Activated CD8-positive, alpha-beta memory T cell treated with anti-CD3 and anti-CD28 coated beads, Interleukin-2, amount 10 ng/mL, durations not matched to agents 7 days and 5 days (primary cell): Measurements from ENCODE around the gene TXNIP. TPM values are rescaled to one million over a fixed set of nuclear protein-coding genes. Genes with fewer than 3 reads are reported as not detected.
A peak's percentile ranks its signal among the peaks of the same experiment; 100 is the strongest.

Experiments used
- ATAC-seq: fragments of 150-1000 bp; cut with Tn5 transposase; one replicate; pipeline ENCODE4 v1.10.0; 2021; ENCODE audit warnings: moderate library complexity
- CTCF ChIA-PET: fragments of 350-600 bp; sonication (Branson Sonifier 250); formaldehyde crosslinking; loops from one replicate; lab custom pipeline; 2021; ENCODE audit warnings: antibody characterized with exemption; lab: Charles Lee
- DNase-seq: peaks from one replicate; pipeline ENCODE4 v3.0.0-alpha.2; 2020
- H3K27ac Mint-ChIP-seq: one replicate; pipeline ENCODE4 v1.8.0; 2021; ENCODE audit warnings: mild to moderate bottlenecking, mixed read lengths
- H3K27me3 Mint-ChIP-seq: one replicate; pipeline ENCODE4 v1.8.0; 2021; ENCODE audit warnings: mixed read lengths
- H3K36me3 Mint-ChIP-seq: one replicate; pipeline ENCODE4 v1.8.0; 2021; ENCODE audit warnings: mild to moderate bottlenecking, mixed read lengths
- H3K4me1 Mint-ChIP-seq: one replicate; pipeline ENCODE4 v1.8.0; 2021; ENCODE audit warnings: mixed read lengths
- H3K4me3 Mint-ChIP-seq: one replicate; pipeline ENCODE4 v1.8.0; 2021; ENCODE audit warnings: mild to moderate bottlenecking, moderate library complexity, mixed read lengths
- H3K9me3 Mint-ChIP-seq: one replicate; pipeline ENCODE4 v1.8.0; 2022; ENCODE audit warnings: low read depth, mixed read lengths
- total RNA-seq, 2 experiments: library from RNA; stranded (reverse); gene quantifications; one replicate each; pipeline ENCODE4 v1.2.3, GENCODE V29; 2021

TXNIP gene
- total RNA-seq, 2 experiments from 2014 or later, result 127 to 207 TPM

GRCh38 chr1:145999321-146000024 lies 3.1 kb upstream of the TXNIP start:
- Mint-ChIP-seq H3K36me3 (peaks cover 20% of the 10 kb centered on the region), H3K4me3 (no peak overlapping the region), H3K4me1 (peaks cover 38% of the 10 kb centered on the region), H3K9me3 (no peaks in the 10 kb centered on the region), H3K27ac (peak overlapping the region; percentile 77), H3K27me3 (no peaks in the 10 kb centered on the region)
- DNase-seq (no peak), ATAC-seq (no peak)
- CTCF ChIA-PET, result interaction anchor here (0.6 kb wide), 1 partner anchor 20 kb away, joined by 3 read pairs; no protein-coding TSS in a partner anchor

- Mint-ChIP-seq H3K9me3 (no peaks in the 10 kb centered on the region), H3K4me3 (peak overlapping the region; percentile 99), H3K4me1 (peaks cover 53% of the 10 kb centered on the region), H3K27me3 (no peaks in the 10 kb centered on the region), H3K36me3 (peaks cover 38% of the 10 kb centered on the region), H3K27ac (peak overlapping the region; percentile 94)
- ATAC-seq, result no peak
- CTCF ChIA-PET, result interaction anchor here (1.2 to 13.2 kb wide), 6 partner anchors 9 to 40 kb away, joined by 4 to 160 read pairs (median 10); partner anchors contain the start of genes ANKRD34A, LIX1L and POLR3GL
- DNase-seq, result no peak
Measured at GRCh38 chr1:145997718-145998023, 1.3 kb upstream of the TXNIP start.

- peak overlapping the region; percentile 99 for H3K4me3 Mint-ChIP-seq
- peak overlapping the region; percentile 94 for H3K27ac Mint-ChIP-seq
Measured at GRCh38 chr1:145997016-145997717, 788 bp upstream of the TXNIP start.

GRCh38 chr1:145995964-145996432 lies 381 bp downstream of the TXNIP start:
- DNase-seq (no peak), ATAC-seq (no peak)
- Mint-ChIP-seq H3K4me3 (peak overlapping the region; percentile 99), H3K27ac (peak overlapping the region; percentile 94), H3K36me3 (peaks cover 44% of the 10 kb centered on the region), H3K4me1 (peaks cover 63% of the 10 kb centered on the region), H3K27me3 (no peaks in the 10 kb centered on the region), H3K9me3 (no peaks in the 10 kb centered on the region)
- CTCF ChIA-PET, result interaction anchor here (0.7 to 13.2 kb wide), 7 partner anchors 11 to 150 kb away, joined by 3 to 160 read pairs (median 5); partner anchors contain the start of genes LIX1L and NUDT17

More at GRCh38 chr1:145997016-145997717, 788 bp upstream of the TXNIP start:
- no peaks in the 10 kb centered on the region for H3K9me3 Mint-ChIP-seq
- DNase-seq, result peak; percentile 71
- peaks cover 41% of the 10 kb centered on the region for H3K36me3 Mint-ChIP-seq
- CTCF ChIA-PET, result interaction anchor here (1.2 to 13.2 kb wide), 7 partner anchors 10 to 152 kb away, joined by 4 to 160 read pairs (median 5); partner anchors contain the start of genes ANKRD34A, LIX1L, NUDT17 and POLR3GL
- no peaks in the 10 kb centered on the region for H3K27me3 Mint-ChIP-seq
- peak; percentile 65 for ATAC-seq
- peaks cover 57% of the 10 kb centered on the region for H3K4me1 Mint-ChIP-seq

- Mint-ChIP-seq H3K9me3 (no peaks in the 10 kb centered on the region), H3K36me3 (peaks cover 44% of the 10 kb centered on the region), H3K4me3 (peak overlapping the region; percentile 99), H3K27ac (peak overlapping the region; percentile 94), H3K27me3 (no peaks in the 10 kb centered on the region), H3K4me1 (peaks cover 64% of the 10 kb centered on the region)
- CTCF ChIA-PET, result interaction anchor here (1.0 to 13.2 kb wide), 2 partner anchors 11 to 16 kb away, joined by 5 to 160 read pairs; no protein-coding TSS in a partner anchor
- no peak for ATAC-seq
- DNase-seq, result no peak
Measured at GRCh38 chr1:145995148-145995881, 1.1 kb downstream of the TXNIP start.

- peaks cover 44% of the 10 kb centered on the region for H3K36me3 Mint-ChIP-seq
- CTCF ChIA-PET, result interaction anchor here (2.1 to 13.2 kb wide), 2 partner anchors 8 to 15 kb away, joined by 5 to 160 read pairs; no protein-coding TSS in a partner anchor
- DNase-seq (peak; percentile 76), ATAC-seq (no peak)
- H3K27me3 Mint-ChIP-seq, result no peaks in the 10 kb centered on the region
- no peaks in the 10 kb centered on the region for H3K9me3 Mint-ChIP-seq
- peak overlapping the region; percentile 99 for H3K4me3 Mint-ChIP-seq
- peaks cover 57% of the 10 kb centered on the region for H3K4me1 Mint-ChIP-seq
- peak overlapping the region; percentile 94 for H3K27ac Mint-ChIP-seq
Measured at GRCh38 chr1:145994391-145995120, 1.8 kb downstream of the TXNIP start.

- ATAC-seq (no peak), DNase-seq (no peak)
- Mint-ChIP-seq H3K27ac (peak overlapping the region; percentile 94), H3K27me3 (no peaks in the 10 kb centered on the region), H3K9me3 (no peaks in the 10 kb centered on the region), H3K36me3 (peaks cover 44% of the 10 kb centered on the region), H3K4me1 (peaks cover 51% of the 10 kb centered on the region), H3K4me3 (peak overlapping the region; percentile 99)
- CTCF ChIA-PET, result interaction anchor here (1.1 to 13.2 kb wide), 3 partner anchors 9 to 15 kb away, joined by 5 to 160 read pairs (median 5); no protein-coding TSS in a partner anchor
Measured at GRCh38 chr1:145993618-145994390, 2.6 kb downstream of the TXNIP start.

- ATAC-seq, result no peak
- H3K27me3 Mint-ChIP-seq, result no peaks in the 10 kb centered on the region
- CTCF ChIA-PET, result interaction anchor here (1.1 to 13.2 kb wide), 4 partner anchors 9 to 14 kb away, joined by 3 to 160 read pairs (median 5); no protein-coding TSS in a partner anchor
- H3K4me3 Mint-ChIP-seq, result peak overlapping the region; percentile 99
- peaks cover 48% of the 10 kb centered on the region for H3K4me1 Mint-ChIP-seq
- no peak for DNase-seq
- H3K9me3 Mint-ChIP-seq, result no peaks in the 10 kb centered on the region
- H3K27ac Mint-ChIP-seq, result peak overlapping the region; percentile 94
- peaks cover 44% of the 10 kb centered on the region for H3K36me3 Mint-ChIP-seq
Measured at GRCh38 chr1:145992958-145993617, 3.3 kb downstream of the TXNIP start.

- Mint-ChIP-seq H3K4me3 (peak overlapping the region; percentile 43), H3K9me3 (no peaks in the 10 kb centered on the region), H3K27ac (peak overlapping the region; percentile 41), H3K27me3 (no peaks in the 10 kb centered on the region), H3K36me3 (peaks cover 44% of the 10 kb centered on the region), H3K4me1 (peaks cover 42% of the 10 kb centered on the region)
- ATAC-seq (no peak), DNase-seq (no peak)
- CTCF ChIA-PET, result interaction anchor here (1.7 to 13.2 kb wide), 3 partner anchors 10 to 15 kb away, joined by 3 to 160 read pairs (median 5); no protein-coding TSS in a partner anchor
Measured at GRCh38 chr1:145992502-145992936, 3.9 kb downstream of the TXNIP start.

GRCh38 chr1:145991735-145992412 lies 4.5 kb downstream of the TXNIP start:
- H3K36me3 Mint-ChIP-seq, result peaks cover 44% of the 10 kb centered on the region
- DNase-seq (no peak), ATAC-seq (no peak)
- H3K27me3 Mint-ChIP-seq, result no peaks in the 10 kb centered on the region
- CTCF ChIA-PET, result interaction anchor here (0.7 to 13.2 kb wide), 6 partner anchors 12 to 20 kb away, joined by 3 to 160 read pairs (median 3); no protein-coding TSS in a partner anchor
- no peak overlapping the region for H3K27ac Mint-ChIP-seq
- H3K4me1 Mint-ChIP-seq, result peaks cover 38% of the 10 kb centered on the region
- H3K4me3 Mint-ChIP-seq, result no peak overlapping the region
- no peaks in the 10 kb centered on the region for H3K9me3 Mint-ChIP-seq
